Upper lobe of left lung (tissue), 6 donors: ENCODE data around the gene NTN1. TPM values are rescaled to one million over a fixed set of nuclear protein-coding genes. Genes with fewer than 3 reads are reported as not detected.

ENCODE experiments used
- ATAC-seq, 2 donors: fragments of 200-7000 bp; cut with Tn5 transposase; one replicate each; pipeline ENCODE4 v1.9.1; 2022; ENCODE audit warnings: mild to moderate bottlenecking in 2 of 2, moderate library complexity in 2 of 2; ENCODE audit not compliant: low FRiP score in 2 of 2
- DNase-seq, 2 donors: peaks; one replicate each; pipeline ENCODE4 v3.0.0-alpha.2; 2019 to 2020
- H3K27ac ChIP-seq, 4 donors: fragments of 200-600 bp; sonication (generic); one replicate each; pipeline ENCODE4 v1.5.1; 2016 to 2019
- H3K27me3 ChIP-seq, 4 donors: fragments of 200-600 bp; sonication (generic); one replicate each; pipeline ENCODE4 v1.5.1; 2017 to 2019
- H3K36me3 ChIP-seq, 4 donors: fragments of 200-600 bp; sonication (generic); one replicate each; pipeline ENCODE4 v1.5.1; 2016 to 2019
- H3K4me1 ChIP-seq, 4 donors: fragments of 200-600 bp; sonication (generic); one replicate each; pipeline ENCODE4 v1.5.1; 2018 to 2019
- H3K4me3 ChIP-seq, 4 donors: fragments of 200-600 bp; sonication (generic); one replicate each; pipeline ENCODE4 v1.5.1; 2017 to 2019; ENCODE audit warnings: mild to moderate bottlenecking in 2 of 4, moderate library complexity in 1 of 4
- H3K9me3 ChIP-seq, 4 donors: fragments of 200-600 bp; sonication (generic); one replicate each; pipeline ENCODE4 v1.5.1; 2018 to 2019
- EP300 ChIP-seq, 4 donors: sonication (generic); formaldehyde crosslinking; IDR thresholded peaks; one replicate each; pipeline ENCODE4 v1.5.1; 2017; ENCODE audit warnings: antibody characterized with exemption in 4 of 4, control low read depth in 2 of 4
- POLR2A ChIP-seq, 4 donors: fragments of 450-650 bp; IDR thresholded peaks; one replicate each; pipeline ENCODE4 v1.5.1; 2016 to 2017; ENCODE audit warnings: antibody characterized with exemption in 4 of 4, mild to moderate bottlenecking in 2 of 4
- POLR2AphosphoS5 ChIP-seq, 2 donors: sonication (generic); formaldehyde crosslinking; IDR thresholded peaks; one replicate each; pipeline ENCODE4 v1.5.1; 2017; ENCODE audit warnings: antibody characterized with exemption in 2 of 2
- WGBS, 2 donors: methylation state at CpG; one replicate each; pipeline ENCODE4 v1.1.5; 2017 to 2018; 5-methylcytosine and 5-hydroxymethylcytosine counted together
- total RNA-seq, 6 donors: library from RNA; depleted of rRNA in 4 of 6; stranded (reverse); fragments of >200 nt in 4 of 6; gene quantifications; one replicate each; pipeline versions ENCODE4 v1.1.0 to v1.2.1, GENCODE V29; 2016 to 2021
- TF ChIP-seq, protein P1 (sequence below), 6 experiments: fragments of 450-650 bp in 4 of 6; fragments of 200-600 bp in 2 of 6; sonication (generic) in 2 of 6; IDR thresholded peaks; one replicate each; pipeline ENCODE4 v1.5.1; 2016 to 2019; ENCODE audit warnings: antibody characterized with exemption in 6 of 6
- donor health status: DM: no; HTN: no; CAD: no; lungs with moderate emphysema.
- donor health status: DM: no; HTN: yes; CAD: no; lungs with severe emphysema.

Gene NTN1
- total RNA-seq, 6 donors from 2014 or later: 2.6 to 9.1 (median 4.1) TPM

DNA sequence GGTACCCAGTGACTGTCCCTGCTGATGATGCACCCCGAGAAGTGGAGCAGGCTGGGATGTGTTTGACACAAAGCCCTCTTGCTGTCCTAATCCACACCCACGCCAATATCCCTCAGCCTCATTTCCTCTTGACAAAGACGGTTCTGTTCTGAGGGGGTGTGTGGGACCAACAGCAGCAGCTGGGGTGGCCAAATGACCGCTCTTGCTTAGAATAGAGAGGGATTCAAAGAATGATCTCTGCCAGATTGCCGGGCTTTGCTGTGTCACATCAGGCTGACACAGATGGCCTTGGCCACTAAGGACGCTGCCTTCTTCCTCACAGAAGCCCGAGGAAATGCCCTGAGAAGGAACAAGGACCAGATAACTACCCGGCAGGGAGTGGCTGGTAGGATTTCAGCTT lies 250.7 kb downstream of the NTN1 start:
- Histone ChIP-seq H3K36me3 (no peaks in the 10 kb centered on the region), H3K27me3 (no peaks in the 10 kb centered on the region), H3K4me3 (no peak overlapping the region), H3K9me3 (no peaks in the 10 kb centered on the region), H3K4me1 (no peaks in the 10 kb centered on the region), H3K27ac (no peak overlapping the region)
- DNase-seq (no peak), ATAC-seq (no peak)
- TF ChIP-seq POLR2A (IDR thresholded peaks at IDR 0.05) (no peak), EP300 (IDR thresholded peaks at IDR 0.05) (no peak), POLR2AphosphoS5 (IDR thresholded peaks at IDR 0.05) (no peak)
- TF ChIP-seq, protein P1, sequence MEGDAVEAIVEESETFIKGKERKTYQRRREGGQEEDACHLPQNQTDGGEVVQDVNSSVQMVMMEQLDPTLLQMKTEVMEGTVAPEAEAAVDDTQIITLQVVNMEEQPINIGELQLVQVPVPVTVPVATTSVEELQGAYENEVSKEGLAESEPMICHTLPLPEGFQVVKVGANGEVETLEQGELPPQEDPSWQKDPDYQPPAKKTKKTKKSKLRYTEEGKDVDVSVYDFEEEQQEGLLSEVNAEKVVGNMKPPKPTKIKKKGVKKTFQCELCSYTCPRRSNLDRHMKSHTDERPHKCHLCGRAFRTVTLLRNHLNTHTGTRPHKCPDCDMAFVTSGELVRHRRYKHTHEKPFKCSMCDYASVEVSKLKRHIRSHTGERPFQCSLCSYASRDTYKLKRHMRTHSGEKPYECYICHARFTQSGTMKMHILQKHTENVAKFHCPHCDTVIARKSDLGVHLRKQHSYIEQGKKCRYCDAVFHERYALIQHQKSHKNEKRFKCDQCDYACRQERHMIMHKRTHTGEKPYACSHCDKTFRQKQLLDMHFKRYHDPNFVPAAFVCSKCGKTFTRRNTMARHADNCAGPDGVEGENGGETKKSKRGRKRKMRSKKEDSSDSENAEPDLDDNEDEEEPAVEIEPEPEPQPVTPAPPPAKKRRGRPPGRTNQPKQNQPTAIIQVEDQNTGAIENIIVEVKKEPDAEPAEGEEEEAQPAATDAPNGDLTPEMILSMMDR (IDR thresholded peaks at IDR 0.05): no peak
- 83 to 84% methylated on average over 3 to 8 of the region's 8 CpGs for WGBS, 2 donors

DNA sequence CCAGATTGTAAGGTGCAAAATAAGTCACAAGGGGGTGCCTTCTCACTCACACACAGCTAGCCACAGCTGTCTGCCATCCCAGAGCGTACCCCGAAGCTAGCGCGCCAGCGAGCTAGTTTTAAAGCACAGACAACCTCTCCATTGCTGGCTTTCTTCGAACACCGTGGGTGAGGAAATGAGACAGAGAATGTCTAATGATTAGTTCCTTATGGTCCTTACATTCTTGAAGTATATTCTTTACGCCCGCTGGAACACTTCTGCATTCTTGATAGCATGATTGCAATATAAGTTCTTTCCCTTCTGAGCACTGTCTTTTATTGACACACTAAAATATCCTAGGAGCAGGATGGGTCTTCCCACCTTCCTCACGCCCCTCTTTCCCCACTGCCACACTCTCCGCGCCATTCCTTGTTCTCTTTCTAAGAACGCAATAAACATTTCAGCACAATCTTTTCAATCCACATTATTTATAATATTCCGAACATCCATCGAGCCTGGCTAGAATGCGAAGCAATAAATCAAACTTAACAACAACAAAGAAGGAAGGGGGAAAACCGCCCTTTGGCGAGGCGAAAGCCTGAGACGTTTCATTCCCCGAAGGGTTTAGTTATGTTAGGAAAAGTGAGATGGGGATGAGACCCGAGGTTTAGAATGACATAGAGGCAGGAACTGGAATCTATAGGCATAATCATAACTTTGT lies 251.3 kb downstream of the NTN1 start:
- Histone ChIP-seq H3K4me1 (no peaks in the 10 kb centered on the region), H3K36me3 (no peaks in the 10 kb centered on the region), H3K27ac (no peak overlapping the region), H3K27me3 (no peaks in the 10 kb centered on the region), H3K9me3 (no peaks in the 10 kb centered on the region), H3K4me3 (no peak overlapping the region)
- WGBS, 2 donors: 83 to 85% methylated on average over 22 of the region's 22 CpGs
- DNase-seq (no peak), ATAC-seq (no peak)
- no peak for TF ChIP-seq EP300 (IDR thresholded peaks at IDR 0.05)
- no peak for TF ChIP-seq POLR2AphosphoS5 (IDR thresholded peaks at IDR 0.05)
- TF ChIP-seq, protein P1 (IDR thresholded peaks at IDR 0.05): no peak
- no peak for TF ChIP-seq POLR2A (IDR thresholded peaks at IDR 0.05)

- no peaks in the 10 kb centered on the region for H3K4me1 ChIP-seq
- peak; percentile 31 to 49 for ATAC-seq
- H3K36me3 ChIP-seq: no peaks in the 10 kb centered on the region
- H3K27ac ChIP-seq: no peak overlapping the region
- no peaks in the 10 kb centered on the region for H3K27me3 ChIP-seq
- WGBS, 2 donors: 79 to 82% methylated on average over 21 of the region's 21 CpGs
- no peak for DNase-seq
- H3K4me3 ChIP-seq: no peak overlapping the region
- TF ChIP-seq, protein P1 (IDR thresholded peaks at IDR 0.05): no peak
- TF ChIP-seq EP300 (IDR thresholded peaks at IDR 0.05) (no peak), POLR2AphosphoS5 (IDR thresholded peaks at IDR 0.05) (no peak)
- no peaks in the 10 kb centered on the region for H3K9me3 ChIP-seq
Measured at GRCh38 chr17:9273428-9274391, 252.4 kb downstream of the NTN1 start.

DNA sequence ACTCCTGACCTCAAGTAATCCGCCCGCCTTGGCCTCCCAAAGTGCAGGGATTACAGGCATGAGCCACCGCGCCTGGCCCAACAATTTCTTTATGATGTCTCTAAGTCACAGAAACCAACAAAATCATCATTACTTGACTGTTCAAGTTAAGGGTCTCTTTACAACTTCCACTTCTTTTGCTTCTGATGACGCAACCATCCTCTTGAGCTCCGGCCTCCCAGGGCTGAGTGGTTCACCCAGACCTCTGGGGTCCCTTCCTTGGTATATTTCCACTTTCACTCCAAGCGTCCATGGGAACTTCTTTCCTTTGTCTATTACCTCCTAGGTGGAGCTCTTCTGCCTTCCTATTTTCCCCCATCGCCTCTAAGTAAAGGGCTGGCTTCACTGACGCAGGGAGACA lies 253.7 kb downstream of the NTN1 start:
- Histone ChIP-seq H3K27ac (no peak overlapping the region), H3K36me3 (no peaks in the 10 kb centered on the region), H3K4me3 (no peak overlapping the region), H3K9me3 (no peaks in the 10 kb centered on the region), H3K27me3 (no peaks in the 10 kb centered on the region), H3K4me1 (no peaks in the 10 kb centered on the region)
- no peak for TF ChIP-seq POLR2A (IDR thresholded peaks at IDR 0.05)
- TF ChIP-seq EP300 (IDR thresholded peaks at IDR 0.05): no peak
- no peak for TF ChIP-seq POLR2AphosphoS5 (IDR thresholded peaks at IDR 0.05)
- TF ChIP-seq, protein P1 (IDR thresholded peaks at IDR 0.05): no peak
- 90 to 92% methylated on average over 9 of the region's 9 CpGs for WGBS, 2 donors
- ATAC-seq: no peak
- DNase-seq: no peak
